HFFc6 (cell line): ENCODE measurements around the gene LUZP2. TPM values are rescaled to one million over a fixed set of nuclear protein-coding genes. Genes with fewer than 3 reads are reported as not detected.

ENCODE experiments used
- DNase-seq: peaks from one replicate; pipeline ENCODE4 v3.0.0-alpha.2; 2018
- H3K27ac Mint-ChIP-seq: 2 replicates; pipeline ENCODE4 v1.8.0; 2020; ENCODE audit warnings: mild to moderate bottlenecking, mixed read lengths
- H3K27me3 Mint-ChIP-seq: 2 replicates; pipeline ENCODE4 v1.8.0; 2021; ENCODE audit warnings: mild to moderate bottlenecking, moderate library complexity, mixed read lengths; ENCODE audit not compliant: insufficient read depth
- H3K36me3 Mint-ChIP-seq: 2 replicates; pipeline ENCODE4 v1.8.0; 2021; ENCODE audit warnings: low read depth, mixed read lengths
- H3K4me1 Mint-ChIP-seq: 2 replicates; pipeline ENCODE4 v1.8.0; 2020; ENCODE audit warnings: low read depth, mixed read lengths
- H3K4me3 Mint-ChIP-seq: 2 replicates; pipeline ENCODE4 v1.8.0; 2020; ENCODE audit warnings: mild to moderate bottlenecking, moderate library complexity, mixed read lengths
- H3K9me3 Mint-ChIP-seq: 2 replicates; pipeline ENCODE4 v1.8.0; 2020; ENCODE audit warnings: mild to moderate bottlenecking, mixed read lengths
- CTCF ChIP-seq: fragments of 200-600 bp; sonication (generic); IDR thresholded peaks from 2 replicates; pipeline ENCODE4 v1.5.0; 2021; ENCODE audit warnings: antibody characterized with exemption, mild to moderate bottlenecking
- total RNA-seq, 6 experiments: library from RNA; stranded (reverse); fragmentation: NEBNext Ultra II Directional; extraction: Animal tissue kit (Norgen Biotek cat#: 25700); gene quantifications; 2 replicates in 1 of 6; 3 replicates in 5 of 6; pipeline ENCODE4 v1.2.3, GENCODE V29; 2021

LUZP2 gene
- total RNA-seq, 6 experiments from 2014 or later = not detected

GRCh38 chr11:24900960-24901549 is 404.2 kb downstream of the LUZP2 start:
- Mint-ChIP-seq H3K4me3 (no peak overlapping the region), H3K27me3 (no peaks in the 10 kb centered on the region), H3K27ac (no peak overlapping the region), H3K4me1 (no peaks in the 10 kb centered on the region), H3K36me3 (no peaks in the 10 kb centered on the region), H3K9me3 (peaks cover 28% of the 10 kb centered on the region; the same call in 1 of the 2 replicates)
- no peak for TF ChIP-seq CTCF
- no peak for DNase-seq

- Mint-ChIP-seq H3K36me3 (no peaks in the 10 kb centered on the region), H3K27me3 (no peaks in the 10 kb centered on the region)
- DNase-seq = no peak
Observed at GRCh38 chr11:24903555-24903954, 406.7 kb downstream of the LUZP2 start.

GRCh38 chr11:24925091-24925490 is 428.2 kb downstream of the LUZP2 start:
- Mint-ChIP-seq H3K27me3 (peaks cover 2% of the 10 kb centered on the region; the same call in 1 of the 2 replicates), H3K4me3 (no peak overlapping the region), H3K4me1 (no peaks in the 10 kb centered on the region), H3K9me3 (peaks cover 36% of the 10 kb centered on the region), H3K27ac (no peak overlapping the region), H3K36me3 (0 out of 2 replicates have a peak, but pooled peaks cover 9% of the 10 kb centered on the region)
- no peak for TF ChIP-seq CTCF
- DNase-seq = no peak

More at GRCh38 chr11:24903555-24903954, 406.7 kb downstream of the LUZP2 start:
- no peak for TF ChIP-seq CTCF
- Mint-ChIP-seq H3K4me3 (no peak overlapping the region), H3K27ac (no peak overlapping the region), H3K4me1 (no peaks in the 10 kb centered on the region), H3K9me3 (peaks cover 15% of the 10 kb centered on the region)

- Mint-ChIP-seq H3K4me1 (no peaks in the 10 kb centered on the region), H3K4me3 (no peak overlapping the region), H3K36me3 (no peaks in the 10 kb centered on the region), H3K27me3 (no peaks in the 10 kb centered on the region), H3K9me3 (peaks cover 68% of the 10 kb centered on the region), H3K27ac (no peak overlapping the region)
- TF ChIP-seq CTCF = no peak
- no peak for DNase-seq
Observed at GRCh38 chr11:24932110-24933000, 435.5 kb downstream of the LUZP2 start.

GRCh38 chr11:24934733-24935439 is 438.0 kb downstream of the LUZP2 start:
- Mint-ChIP-seq H3K9me3 (peaks cover 55% of the 10 kb centered on the region), H3K4me1 (no peaks in the 10 kb centered on the region), H3K4me3 (no peak overlapping the region), H3K36me3 (no peaks in the 10 kb centered on the region), H3K27me3 (no peaks in the 10 kb centered on the region), H3K27ac (no peak overlapping the region)
- no peak for DNase-seq
- no peak for TF ChIP-seq CTCF
